H1 (cell line): ENCODE measurements around the gene ARID1B. TPM values are rescaled to one million over a fixed set of nuclear protein-coding genes. Genes with fewer than 3 reads are reported as not detected.

Experiments
- BACH1 ChIP-seq: IDR thresholded peaks from 2 replicates; pipeline ENCODE4 v1.6.1; 2012; ENCODE audit warnings: low read length, improper control_type of control experiment
- E2F6 ChIP-seq: IDR thresholded peaks from 2 replicates; pipeline ENCODE4 v1.6.1; 2012; ENCODE audit warnings: inconsistent platforms
- SAP30 ChIP-seq: fragments of 300-600 bp; sonication (generic); IDR thresholded peaks from 2 replicates; pipeline ENCODE4 v1.7.1; 2012; ENCODE audit warnings: low read length, moderate library complexity, mild to moderate bottlenecking, inconsistent platforms; ENCODE audit not compliant: insufficient read depth, insufficient replicate concordance
- SUZ12 ChIP-seq: fragments of 200-600 bp; sonication (generic); IDR thresholded peaks from 2 replicates; pipeline ENCODE4 v1.6.1; 2012; ENCODE audit warnings: mild to moderate bottlenecking, inconsistent platforms, low read length, moderate library complexity, mixed read lengths
- polyA plus RNA-seq, 7 experiments: library from polyadenylated mRNA; depleted of rRNA in 3 of 7; stranded (reverse) in 5 of 7; unstranded in 2 of 7; fragments of >200 nt in 5 of 7; fragments of 200-250 nt in 2 of 7; gene quantifications; 1 replicate in 5 of 7; 2 replicates in 1 of 7; 4 replicates in 1 of 7; pipeline versions ENCODE4 v1.2.1 to v1.2.3, GENCODE V29; 2011 to 2013; ENCODE audit warnings: missing spikeins in 2 of 7, mixed read lengths in 2 of 7
- total RNA-seq: library from RNA; stranded (reverse); fragmentation: NEBNext Ultra II Directional; extraction: Animal tissue kit (Norgen Biotek cat#: 25700); gene quantifications from 2 replicates; pipeline ENCODE4 v1.2.1, GENCODE V29; 2021

ARID1B gene
- total and polyA plus RNA-seq, 2 of the 8 experiments (the other 6 are each of a cell fraction or from before 2014, with no cell fraction given), result 24.3 to 70.3 TPM

- TF ChIP-seq E2F6, result no peak
- TF ChIP-seq BACH1, result no peak
- no peak for TF ChIP-seq SAP30
- no peak for TF ChIP-seq SUZ12
- TF ChIP-seq, all 59 proteins: peak for 0
Measured at GRCh38 chr6:157150076-157150475, 372.9 kb downstream of the ARID1B start (continued).
